Measurements from ENCODE around the gene SNCG. TPM values are rescaled to one million over a fixed set of nuclear protein-coding genes. Genes with fewer than 3 reads are reported as not detected.

Gene SNCG
- total and polyA plus RNA-seq, 2 donors: 27.5 to 69.4 TPM

DNA sequence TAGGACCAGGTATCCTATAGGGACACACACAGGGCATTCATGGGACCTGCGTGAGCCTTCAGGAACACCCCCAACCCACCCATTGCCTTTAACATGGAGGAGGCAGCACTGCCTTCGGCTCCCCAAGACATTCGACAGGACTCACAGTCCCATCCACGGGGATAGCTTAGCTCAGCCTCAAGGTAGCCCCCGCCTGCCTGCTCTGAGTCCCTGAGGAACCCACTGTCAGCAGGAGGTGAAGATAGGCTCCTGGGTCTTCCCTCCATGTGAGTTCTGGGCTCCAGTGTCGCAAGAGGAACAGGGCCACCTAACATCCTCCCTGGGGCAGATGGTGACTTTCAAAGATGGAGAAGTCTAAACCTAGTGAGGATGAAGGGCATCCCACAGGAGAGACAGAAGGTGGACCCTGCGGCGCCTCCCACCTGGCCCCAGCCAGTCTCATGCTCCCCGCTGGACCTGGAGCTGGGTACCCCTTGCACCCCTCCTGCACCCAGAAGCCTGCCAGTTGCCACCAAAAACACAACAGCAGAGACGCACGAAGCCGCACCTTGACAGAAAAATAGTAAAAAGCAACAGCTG, 5.0 kb downstream of the SNCG start:
- DNase-seq (ENCODE audit: low read depth in 6 of 9, low spot score in 9 of 9): no peak
- 98% methylated on average over 12 of the region's 12 CpGs for WGBS
- H3K4me1 ChIP-seq (ENCODE audit: control insufficient read depth in 2 of 2, insufficient read depth in 2 of 2, low read length in 2 of 2): peaks cover 0 to 24% of the 10 kb centered on the region in 2 donors

GRCh38 chr10:86964061-86964846, 5.9 kb downstream of the SNCG start:
- Histone ChIP-seq H3K27me3 (ENCODE audit: control insufficient read depth in 2 of 2, insufficient read depth in 1 of 2, low read length in 1 of 2) (peaks cover 17 to 27% of the 10 kb centered on the region in 2 donors), H3K4me1 (ENCODE audit: control insufficient read depth in 2 of 2, insufficient read depth in 2 of 2, low read length in 2 of 2) (peaks cover 0 to 30% of the 10 kb centered on the region in 2 donors), H3K36me3 (ENCODE audit: control insufficient read depth in 2 of 2, insufficient read depth in 2 of 2, low read length in 1 of 2) (no peaks in the 10 kb centered on the region), H3K4me3 (ENCODE audit: low read length in 2 of 2) (no peak overlapping the region), H3K9me3 (ENCODE audit: control insufficient read depth in 2 of 2, insufficient read depth in 1 of 2, low read length in 1 of 2) (no peaks in the 10 kb centered on the region), H3K27ac (ENCODE audit: low read depth in 1 of 2, low read length in 1 of 2) (no peak overlapping the region)
- WGBS: 92% methylated on average over 13 of the region's 13 CpGs
- DNase-seq (ENCODE audit: low read depth in 6 of 9, low spot score in 9 of 9): no peak

More for the DNA sequence above, 5.0 kb downstream of the SNCG start:
- peaks cover 10 to 21% of the 10 kb centered on the region in 2 donors for H3K27me3 ChIP-seq (ENCODE audit: control insufficient read depth in 2 of 2, insufficient read depth in 1 of 2, low read length in 1 of 2)
- no peaks in the 10 kb centered on the region for H3K9me3 ChIP-seq (ENCODE audit: control insufficient read depth in 2 of 2, insufficient read depth in 1 of 2, low read length in 1 of 2)
- no peak overlapping the region for H3K4me3 ChIP-seq (ENCODE audit: low read length in 2 of 2)
- no peak overlapping the region for H3K27ac ChIP-seq (ENCODE audit: low read depth in 1 of 2, low read length in 1 of 2)
- H3K36me3 ChIP-seq (ENCODE audit: control insufficient read depth in 2 of 2, insufficient read depth in 2 of 2, low read length in 1 of 2): no peaks in the 10 kb centered on the region

DNA sequence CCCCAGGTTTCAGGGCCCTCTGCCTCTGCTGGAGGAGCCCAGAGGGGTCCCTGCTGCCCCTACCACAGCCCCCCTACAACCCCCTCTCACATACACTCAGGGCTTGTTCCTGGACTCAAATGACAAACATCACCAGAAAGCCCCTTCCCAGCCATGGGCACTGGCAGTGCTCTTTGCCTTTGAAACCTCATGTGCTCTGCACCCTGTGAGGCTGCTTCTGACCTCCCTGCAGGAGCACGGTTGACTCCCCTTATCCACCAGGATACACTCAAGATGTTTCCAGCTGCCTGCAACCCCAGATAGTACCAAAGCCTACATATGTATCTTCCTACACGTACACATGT, 6.4 kb downstream of the SNCG start:
- Histone ChIP-seq H3K27me3 (ENCODE audit: control insufficient read depth in 2 of 2, insufficient read depth in 1 of 2, low read length in 1 of 2) (peaks cover 23 to 33% of the 10 kb centered on the region in 2 donors), H3K36me3 (ENCODE audit: control insufficient read depth in 2 of 2, insufficient read depth in 2 of 2, low read length in 1 of 2) (no peaks in the 10 kb centered on the region), H3K4me3 (ENCODE audit: low read length in 2 of 2) (no peak overlapping the region), H3K9me3 (ENCODE audit: control insufficient read depth in 2 of 2, insufficient read depth in 1 of 2, low read length in 1 of 2) (no peaks in the 10 kb centered on the region), H3K4me1 (ENCODE audit: control insufficient read depth in 2 of 2, insufficient read depth in 2 of 2, low read length in 2 of 2) (peaks cover 0 to 32% of the 10 kb centered on the region in 2 donors), H3K27ac (ENCODE audit: low read depth in 1 of 2, low read length in 1 of 2) (no peak overlapping the region)
- DNase-seq (ENCODE audit: low read depth in 6 of 9, low spot score in 9 of 9): no peak
- 92% methylated on average over 2 of the region's 2 CpGs for WGBS

DNA sequence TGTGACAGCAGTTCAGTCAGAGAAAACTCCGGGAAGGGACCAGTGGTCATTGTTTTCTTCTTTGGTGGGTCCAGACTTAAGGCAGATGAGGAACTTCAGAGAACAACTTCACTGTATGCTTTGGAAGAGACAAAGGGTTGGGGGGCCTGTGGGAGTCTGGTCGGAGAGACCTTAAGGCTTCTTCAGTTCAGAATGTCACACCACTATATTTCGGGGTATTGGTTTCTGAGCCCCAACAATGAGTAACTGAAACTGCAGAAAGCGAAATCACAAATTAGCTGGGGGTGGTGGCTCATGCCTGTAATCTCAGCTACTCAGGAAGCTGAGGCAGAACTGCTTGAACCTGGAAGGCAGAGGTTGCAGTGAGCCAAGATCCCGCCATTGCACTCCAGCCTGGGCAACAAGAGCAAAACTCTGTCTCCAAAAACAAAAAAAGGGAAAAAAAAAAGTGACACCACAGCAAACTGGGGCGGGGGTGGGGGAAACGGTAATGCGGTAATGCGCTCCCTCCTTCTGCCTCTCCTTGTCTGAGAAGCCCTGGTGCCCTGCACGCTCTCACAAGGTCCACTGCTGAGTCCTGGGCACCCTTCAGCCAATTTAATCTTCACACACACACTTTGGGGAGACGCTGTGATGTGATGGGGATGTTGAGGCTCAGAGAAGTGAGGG, 7.7 kb downstream of the SNCG start:
- H3K4me3 ChIP-seq (ENCODE audit: low read length in 2 of 2): no peak overlapping the region

GRCh38 chr10:86967481-86967941, 9.1 kb downstream of the SNCG start:
- no peak for DNase-seq (ENCODE audit: low read depth in 6 of 9, low spot score in 9 of 9)
- no peak overlapping the region for H3K27ac ChIP-seq (ENCODE audit: low read depth in 1 of 2, low read length in 1 of 2)
- H3K9me3 ChIP-seq (ENCODE audit: control insufficient read depth in 2 of 2, insufficient read depth in 1 of 2, low read length in 1 of 2): no peaks in the 10 kb centered on the region
- WGBS: 90% methylated on average over 7 of the region's 7 CpGs
- peaks cover 6 to 50% of the 10 kb centered on the region in 2 donors for H3K4me1 ChIP-seq (ENCODE audit: control insufficient read depth in 2 of 2, insufficient read depth in 2 of 2, low read length in 2 of 2)
- H3K27me3 ChIP-seq (ENCODE audit: control insufficient read depth in 2 of 2, insufficient read depth in 1 of 2, low read length in 1 of 2): peaks cover 31 to 59% of the 10 kb centered on the region in 2 donors
- no peak overlapping the region for H3K4me3 ChIP-seq (ENCODE audit: low read length in 2 of 2)
- H3K36me3 ChIP-seq (ENCODE audit: control insufficient read depth in 2 of 2, insufficient read depth in 2 of 2, low read length in 1 of 2): no peaks in the 10 kb centered on the region

More for the DNA sequence above, 7.7 kb downstream of the SNCG start:
- no peak for DNase-seq (ENCODE audit: low read depth in 6 of 9, low spot score in 9 of 9)
- peaks cover 28 to 46% of the 10 kb centered on the region in 2 donors for H3K27me3 ChIP-seq (ENCODE audit: control insufficient read depth in 2 of 2, insufficient read depth in 1 of 2, low read length in 1 of 2)
- no peaks in the 10 kb centered on the region for H3K9me3 ChIP-seq (ENCODE audit: control insufficient read depth in 2 of 2, insufficient read depth in 1 of 2, low read length in 1 of 2)
- 44% methylated on average over 11 of the region's 11 CpGs for WGBS
- peaks cover 6 to 41% of the 10 kb centered on the region in 2 donors for H3K4me1 ChIP-seq (ENCODE audit: control insufficient read depth in 2 of 2, insufficient read depth in 2 of 2, low read length in 2 of 2)
- no peaks in the 10 kb centered on the region for H3K36me3 ChIP-seq (ENCODE audit: control insufficient read depth in 2 of 2, insufficient read depth in 2 of 2, low read length in 1 of 2)
- H3K27ac ChIP-seq (ENCODE audit: low read depth in 1 of 2, low read length in 1 of 2): no peak overlapping the region

- peak in 1 of 9 donors; percentile 25 for DNase-seq (ENCODE audit: low read depth in 6 of 9, low spot score in 9 of 9)
- H3K36me3 ChIP-seq (ENCODE audit: control insufficient read depth in 2 of 2, insufficient read depth in 2 of 2, low read length in 1 of 2): no peaks in the 10 kb centered on the region
- peak within 1 kb of the TSS in 1 of 2 donors; percentile 19 for H3K4me3 ChIP-seq (ENCODE audit: low read length in 2 of 2)
- WGBS: 13% methylated on average over 59 of the region's 59 CpGs
- peaks cover 31 to 63% of the 10 kb centered on the region in 2 donors for H3K27me3 ChIP-seq (ENCODE audit: control insufficient read depth in 2 of 2, insufficient read depth in 1 of 2, low read length in 1 of 2)
- no peaks in the 10 kb centered on the region for H3K9me3 ChIP-seq (ENCODE audit: control insufficient read depth in 2 of 2, insufficient read depth in 1 of 2, low read length in 1 of 2)
- peaks cover 6 to 50% of the 10 kb centered on the region in 2 donors for H3K4me1 ChIP-seq (ENCODE audit: control insufficient read depth in 2 of 2, insufficient read depth in 2 of 2, low read length in 2 of 2)
- no peak within 1 kb of the TSS for H3K27ac ChIP-seq (ENCODE audit: low read depth in 1 of 2, low read length in 1 of 2)
These were observed 10.0 kb downstream of the SNCG start, which contains the start of gene ADIRF for GRCh38 chr10:86968271-86968993. ADIRF (plus strand) TSS chr10:86968482; CDS start chr10:86968545, 63 bp downstream.

- Histone ChIP-seq H3K4me3 (ENCODE audit: low read length in 2 of 2) (no peak overlapping the region), H3K36me3 (ENCODE audit: control insufficient read depth in 2 of 2, insufficient read depth in 2 of 2, low read length in 1 of 2) (no peaks in the 10 kb centered on the region), H3K27me3 (ENCODE audit: control insufficient read depth in 2 of 2, insufficient read depth in 1 of 2, low read length in 1 of 2) (peaks cover 31 to 63% of the 10 kb centered on the region in 2 donors), H3K27ac (ENCODE audit: low read depth in 1 of 2, low read length in 1 of 2) (no peak overlapping the region), H3K9me3 (ENCODE audit: control insufficient read depth in 2 of 2, insufficient read depth in 1 of 2, low read length in 1 of 2) (no peaks in the 10 kb centered on the region), H3K4me1 (ENCODE audit: control insufficient read depth in 2 of 2, insufficient read depth in 2 of 2, low read length in 2 of 2) (peaks cover 6 to 50% of the 10 kb centered on the region in 2 donors)
- no peak for DNase-seq (ENCODE audit: low read depth in 6 of 9, low spot score in 9 of 9)
- 60% methylated on average over 9 of the region's 9 CpGs for WGBS
These were observed 10.6 kb downstream of the SNCG start for GRCh38 chr10:86968994-86969355.

GRCh38 chr10:86969421-86970041, 11.1 kb downstream of the SNCG start:
- 90% methylated on average over 8 of the region's 8 CpGs for WGBS
- peaks cover 31 to 63% of the 10 kb centered on the region in 2 donors for H3K27me3 ChIP-seq (ENCODE audit: control insufficient read depth in 2 of 2, insufficient read depth in 1 of 2, low read length in 1 of 2)
- DNase-seq (ENCODE audit: low read depth in 6 of 9, low spot score in 9 of 9): no peak
- peaks cover 6 to 50% of the 10 kb centered on the region in 2 donors for H3K4me1 ChIP-seq (ENCODE audit: control insufficient read depth in 2 of 2, insufficient read depth in 2 of 2, low read length in 2 of 2)
- H3K27ac ChIP-seq (ENCODE audit: low read depth in 1 of 2, low read length in 1 of 2): peak overlapping the region in 1 of 2 donors; percentile 56
- H3K36me3 ChIP-seq (ENCODE audit: control insufficient read depth in 2 of 2, insufficient read depth in 2 of 2, low read length in 1 of 2): no peaks in the 10 kb centered on the region
- H3K9me3 ChIP-seq (ENCODE audit: control insufficient read depth in 2 of 2, insufficient read depth in 1 of 2, low read length in 1 of 2): no peaks in the 10 kb centered on the region
- H3K4me3 ChIP-seq (ENCODE audit: low read length in 2 of 2): no peak overlapping the region
